Large intestine (tissue), 3 donors: ENCODE data around the gene CPSF4. TPM values are rescaled to one million over a fixed set of nuclear protein-coding genes. Genes with fewer than 3 reads are reported as not detected.

ENCODE experiments used
- DNase-seq, 2 donors: peaks; one replicate each; pipeline versions ENCODE4 v3.0.0 to v3.0.0-alpha.2; 2013
- H3K27ac ChIP-seq: one replicate; pipeline ENCODE4 v1.5.1; 2013; ENCODE audit warnings: low read length
- H3K27me3 ChIP-seq: 2 replicates; pipeline ENCODE4 v1.6.1; 2013; ENCODE audit warnings: low read length; ENCODE audit not compliant: control insufficient read depth, insufficient read depth
- H3K36me3 ChIP-seq: 2 replicates; pipeline ENCODE4 v1.6.1; 2013; ENCODE audit warnings: low read length; ENCODE audit not compliant: control insufficient read depth, insufficient read depth
- H3K4me1 ChIP-seq: one replicate; pipeline ENCODE4 v1.6.1; 2013; ENCODE audit warnings: low read length; ENCODE audit not compliant: control insufficient read depth, insufficient read depth
- H3K4me3 ChIP-seq: one replicate; pipeline ENCODE4 v1.5.1; 2013; ENCODE audit warnings: low read length
- H3K9me3 ChIP-seq: one replicate; pipeline ENCODE4 v1.6.1; 2013; ENCODE audit warnings: mild to moderate bottlenecking, low read depth, low read length, moderate library complexity; ENCODE audit not compliant: control insufficient read depth
- WGBS: methylation state at CpG from one replicate; pipeline ENCODE4 v1.1.5; 2013; ENCODE audit warnings: low lambda C conversion rate; ENCODE audit not compliant: insufficient coverage; 5-methylcytosine and 5-hydroxymethylcytosine counted together
- polyA plus RNA-seq: library from polyadenylated mRNA; unstranded; fragments of 120-200 nt; gene quantifications from one replicate; pipeline ENCODE4 v1.2.1, GENCODE V29; 2013

The CPSF4 gene
- polyA plus RNA-seq, 1 donor = 29.6 TPM

DNA sequence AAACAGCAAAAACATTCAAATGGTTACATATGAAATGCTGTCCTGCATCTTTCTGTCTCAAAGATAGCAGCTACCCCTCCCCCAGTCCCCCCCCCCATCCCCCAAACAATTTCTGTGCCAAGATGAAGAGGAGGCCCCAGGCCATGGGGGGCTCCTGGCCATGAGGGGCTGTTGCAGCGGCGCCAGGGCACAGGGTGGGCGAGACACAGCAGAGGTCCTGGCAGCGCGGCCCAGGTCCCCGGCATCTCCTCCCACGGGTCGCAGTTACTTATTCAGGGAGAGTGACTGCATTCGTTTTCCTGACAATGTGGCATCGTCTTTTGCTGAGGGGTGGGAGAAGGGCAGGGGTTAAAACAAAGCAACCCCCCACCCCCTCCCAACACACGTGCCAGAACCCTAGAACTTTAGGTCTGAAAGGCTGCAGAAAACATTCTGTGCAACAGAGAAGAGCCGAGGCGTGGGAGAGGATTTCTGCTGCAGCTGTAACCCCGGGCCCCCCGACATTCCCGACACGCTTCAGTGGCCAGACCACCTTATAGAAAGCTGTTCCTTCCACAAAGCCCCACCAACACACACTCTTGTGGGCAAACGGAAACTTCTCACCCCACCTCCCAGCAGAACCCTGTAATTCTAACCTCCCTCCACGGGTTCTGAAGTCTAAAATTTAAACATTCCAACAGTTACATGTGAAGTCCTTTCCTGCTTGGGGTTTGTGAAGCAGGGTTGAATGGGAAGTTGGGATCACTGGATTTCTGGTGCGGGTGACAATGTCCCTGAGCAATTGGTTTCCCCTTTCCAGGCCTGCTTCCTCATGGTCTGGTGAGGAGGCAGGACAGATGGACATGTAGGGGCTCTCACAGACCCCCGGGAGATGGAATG is 42.1 kb upstream of the CPSF4 start:
- H3K27me3 ChIP-seq = no peaks in the 10 kb centered on the region
- peaks cover 69% of the 10 kb centered on the region for H3K36me3 ChIP-seq
- H3K9me3 ChIP-seq = no peaks in the 10 kb centered on the region
- no peak overlapping the region for H3K4me3 ChIP-seq
- no peak overlapping the region for H3K27ac ChIP-seq
- no peak for DNase-seq
- peaks cover 10% of the 10 kb centered on the region for H3K4me1 ChIP-seq
- no CpG with 5 or more reads among the region's 21 CpGs for WGBS

DNA sequence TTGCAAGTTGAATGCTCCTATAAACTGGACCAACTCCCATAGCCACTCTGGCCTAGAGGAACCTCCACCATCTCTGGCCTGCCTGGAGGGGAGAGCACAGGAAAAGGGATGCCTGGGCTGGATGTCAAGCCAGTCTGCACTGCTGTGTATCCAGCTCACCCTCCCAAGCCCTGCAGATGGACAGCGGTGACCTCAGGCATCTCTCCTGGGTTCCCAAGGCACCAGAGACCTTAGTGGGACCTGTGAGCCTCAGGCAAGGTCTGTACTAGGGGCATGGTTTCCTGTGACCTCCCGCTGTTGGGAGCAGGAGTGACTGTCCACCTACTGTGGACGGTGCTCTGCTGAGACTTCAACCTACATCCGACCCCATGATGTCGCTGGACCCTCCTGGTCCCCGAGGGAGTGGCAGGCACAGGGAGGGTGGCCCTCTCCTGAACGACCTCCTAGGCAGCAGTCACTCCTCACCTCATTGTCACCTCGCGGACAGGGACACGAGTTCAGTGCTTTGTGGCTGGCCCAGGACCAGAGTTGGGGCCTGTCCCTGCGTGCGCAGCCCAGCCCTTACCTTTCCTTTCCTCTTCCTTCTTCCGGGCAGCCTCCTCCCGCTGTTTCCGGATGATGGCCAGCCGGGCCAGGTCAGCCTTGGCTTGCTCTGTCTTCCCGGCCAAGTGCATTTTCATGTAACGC is 41.3 kb upstream of the CPSF4 start:
- Histone ChIP-seq H3K4me1 (peaks cover 6% of the 10 kb centered on the region), H3K9me3 (no peaks in the 10 kb centered on the region), H3K27ac (no peak overlapping the region), H3K4me3 (no peak overlapping the region), H3K27me3 (no peaks in the 10 kb centered on the region), H3K36me3 (peaks cover 73% of the 10 kb centered on the region)
- WGBS = no CpG with 5 or more reads among the region's 18 CpGs
- no peak for DNase-seq

DNA sequence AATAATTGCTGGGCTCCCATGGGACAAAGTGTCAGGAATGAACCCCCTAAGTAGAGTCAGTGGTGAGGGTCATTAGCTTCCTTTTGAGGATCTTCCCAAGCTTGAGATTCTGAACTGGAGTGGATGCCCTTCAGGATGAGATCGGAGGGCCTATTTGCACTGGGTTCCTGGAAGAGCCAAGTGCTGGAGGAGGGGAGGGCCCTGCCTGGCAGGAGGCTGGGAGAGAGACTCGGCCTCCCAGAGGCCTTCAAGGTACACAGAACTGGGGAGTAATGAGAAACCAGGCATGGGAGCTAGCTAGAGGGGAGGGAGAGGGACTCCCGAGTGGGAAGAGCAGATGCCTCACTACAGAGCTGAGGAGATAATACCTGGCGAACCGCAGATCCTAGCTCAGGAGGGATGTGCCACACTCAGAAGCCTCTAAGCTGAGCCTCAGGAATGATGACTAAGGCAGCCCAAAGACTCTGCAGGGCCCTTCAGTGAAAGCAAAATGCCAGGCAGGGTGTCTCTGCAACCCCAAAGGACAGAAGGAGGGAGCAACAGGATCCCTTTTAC is 39.8 kb upstream of the CPSF4 start:
- no peaks in the 10 kb centered on the region for H3K27me3 ChIP-seq
- no peak overlapping the region for H3K27ac ChIP-seq
- no peak overlapping the region for H3K4me3 ChIP-seq
- H3K4me1 ChIP-seq = no peaks in the 10 kb centered on the region
- no CpG with 5 or more reads among the region's 5 CpGs for WGBS
- no peaks in the 10 kb centered on the region for H3K9me3 ChIP-seq
- peaks cover 88% of the 10 kb centered on the region for H3K36me3 ChIP-seq
- DNase-seq = no peak

DNA sequence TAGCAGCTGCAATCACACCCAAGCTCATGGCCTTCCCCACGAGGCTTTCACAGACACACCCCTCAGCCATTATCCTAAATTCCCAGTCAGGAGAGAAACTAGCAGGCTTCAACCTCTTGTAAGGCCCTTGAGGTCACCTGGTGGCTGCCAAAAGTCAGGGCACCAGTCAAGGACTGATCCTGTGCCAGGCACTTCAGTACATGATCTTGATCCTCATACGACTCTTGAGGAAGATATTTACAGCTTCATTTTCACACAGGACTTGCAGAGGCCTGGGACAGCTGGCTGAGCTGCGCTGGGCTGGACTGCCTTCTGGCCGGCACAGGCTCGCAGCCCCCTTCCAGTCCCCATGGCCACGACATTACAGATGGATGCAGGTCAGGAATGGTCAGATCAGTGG is 39.1 kb upstream of the CPSF4 start:
- Histone ChIP-seq H3K27me3 (no peaks in the 10 kb centered on the region), H3K4me3 (no peak overlapping the region), H3K4me1 (no peaks in the 10 kb centered on the region), H3K9me3 (no peaks in the 10 kb centered on the region), H3K36me3 (peaks cover 88% of the 10 kb centered on the region), H3K27ac (no peak overlapping the region)
- DNase-seq = no peak
- WGBS = no CpG with 5 or more reads among the region's 6 CpGs

DNA sequence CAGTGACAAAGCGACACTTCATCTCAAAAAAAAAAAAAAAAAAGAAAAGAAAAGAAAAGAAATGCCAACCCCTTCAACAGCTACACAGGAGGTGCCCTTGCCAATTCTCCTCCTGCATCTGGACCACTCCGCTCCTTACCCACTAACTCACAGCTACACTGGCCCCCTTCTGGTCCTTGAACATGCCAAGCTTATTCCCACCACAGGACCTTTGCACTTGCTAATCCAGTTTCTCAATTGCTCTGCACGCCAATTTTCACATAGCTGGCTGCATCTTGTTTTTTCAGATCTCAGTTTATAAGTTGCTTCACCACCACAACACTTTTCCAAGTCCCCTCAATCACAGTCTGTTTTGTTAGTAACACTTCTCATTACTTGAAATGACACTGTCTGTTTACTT is 35.9 kb upstream of the CPSF4 start:
- Histone ChIP-seq H3K4me3 (no peak overlapping the region), H3K27me3 (no peaks in the 10 kb centered on the region), H3K4me1 (no peaks in the 10 kb centered on the region), H3K27ac (no peak overlapping the region), H3K9me3 (no peaks in the 10 kb centered on the region), H3K36me3 (peaks cover 65% of the 10 kb centered on the region)
- no CpG with 5 or more reads among the region's 3 CpGs for WGBS
- no peak for DNase-seq

DNA sequence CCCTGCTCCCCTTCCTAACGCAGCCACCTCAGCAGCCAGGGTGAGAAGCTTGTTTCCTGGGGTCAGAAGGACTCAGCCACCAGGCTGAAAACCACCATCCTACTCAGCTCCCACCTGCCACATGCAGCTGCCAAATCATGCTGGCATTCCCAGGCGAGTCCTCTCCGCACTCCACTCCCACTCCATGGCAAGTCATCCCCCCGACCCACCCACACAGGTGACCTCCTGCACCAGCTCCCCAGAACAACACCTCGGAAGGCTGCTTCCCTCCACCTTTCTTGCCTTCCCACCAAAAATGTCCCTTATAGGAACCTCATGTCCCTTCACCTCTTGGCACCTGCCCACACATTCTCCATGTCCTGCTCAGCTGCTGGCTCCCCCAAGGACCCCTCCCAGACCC is 35.0 kb upstream of the CPSF4 start:
- Histone ChIP-seq H3K4me1 (no peaks in the 10 kb centered on the region), H3K36me3 (peaks cover 56% of the 10 kb centered on the region), H3K9me3 (no peaks in the 10 kb centered on the region), H3K27ac (no peak overlapping the region), H3K4me3 (no peak overlapping the region), H3K27me3 (no peaks in the 10 kb centered on the region)
- no peak for DNase-seq
- WGBS = no CpG with 5 or more reads among the region's 5 CpGs

DNA sequence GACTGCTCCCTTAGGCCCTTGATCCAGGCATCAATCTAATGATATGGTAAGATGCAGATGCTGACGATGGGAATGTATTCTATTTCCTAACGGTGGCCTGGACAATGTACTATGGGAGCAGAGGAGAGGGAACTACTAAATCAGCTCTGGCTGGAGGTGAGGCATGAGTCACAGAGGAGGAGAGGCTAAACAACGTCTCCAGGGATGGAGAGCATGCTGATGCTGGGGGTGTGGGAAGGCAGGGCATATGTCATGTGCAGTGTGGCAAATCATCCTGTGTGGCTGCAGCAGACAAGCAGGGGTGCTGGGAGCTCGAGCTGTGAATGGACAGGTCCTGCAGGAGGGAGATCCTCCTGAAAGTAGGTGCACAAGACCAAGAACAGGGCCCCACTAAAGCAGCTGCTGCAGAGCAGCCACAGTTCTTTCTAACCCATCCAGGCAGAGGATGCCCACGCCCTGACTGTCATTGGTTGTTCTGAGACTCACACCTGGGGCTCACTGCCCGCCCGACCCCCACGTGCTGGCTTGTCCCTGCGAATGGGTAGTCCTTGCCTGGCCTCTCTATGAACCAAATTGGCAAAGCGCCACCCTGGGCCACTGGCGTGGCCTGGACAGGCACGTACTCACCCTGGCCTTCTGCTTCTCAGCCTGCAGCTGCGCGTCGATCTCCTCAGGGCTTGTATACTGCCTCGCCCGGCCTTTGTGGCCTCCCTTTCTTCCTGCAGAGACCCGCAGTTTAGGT is 34.3 kb upstream of the CPSF4 start:
- DNase-seq = no peak
- H3K27ac ChIP-seq = no peak overlapping the region
- H3K4me1 ChIP-seq = no peaks in the 10 kb centered on the region
- H3K9me3 ChIP-seq = no peaks in the 10 kb centered on the region
- 100% methylated on average over 2 of the region's 18 CpGs for WGBS
- no peak overlapping the region for H3K4me3 ChIP-seq
- H3K36me3 ChIP-seq = peaks cover 50% of the 10 kb centered on the region
- no peaks in the 10 kb centered on the region for H3K27me3 ChIP-seq

DNA sequence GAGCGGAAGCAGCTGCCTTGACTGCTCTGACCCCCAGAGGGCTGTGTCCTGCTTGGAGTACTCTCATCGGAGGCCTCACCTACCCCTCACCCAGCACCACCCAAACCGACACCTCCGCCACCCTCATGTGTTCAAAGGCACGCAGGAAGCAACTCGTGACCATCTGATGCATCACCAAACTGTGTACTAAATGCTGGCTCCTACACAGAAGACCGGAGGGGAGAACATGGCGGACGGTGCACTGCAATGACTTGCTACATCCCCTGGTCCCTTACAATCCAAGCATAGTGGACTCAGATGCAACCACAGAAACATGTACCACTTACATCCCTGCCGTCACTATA is 33.8 kb upstream of the CPSF4 start:
- Histone ChIP-seq H3K27me3 (no peaks in the 10 kb centered on the region), H3K4me3 (no peak overlapping the region), H3K27ac (no peak overlapping the region), H3K4me1 (peaks cover 2% of the 10 kb centered on the region), H3K36me3 (peaks cover 44% of the 10 kb centered on the region), H3K9me3 (no peaks in the 10 kb centered on the region)
- WGBS = no CpG with 5 or more reads among the region's 10 CpGs
- DNase-seq = no peak

DNA sequence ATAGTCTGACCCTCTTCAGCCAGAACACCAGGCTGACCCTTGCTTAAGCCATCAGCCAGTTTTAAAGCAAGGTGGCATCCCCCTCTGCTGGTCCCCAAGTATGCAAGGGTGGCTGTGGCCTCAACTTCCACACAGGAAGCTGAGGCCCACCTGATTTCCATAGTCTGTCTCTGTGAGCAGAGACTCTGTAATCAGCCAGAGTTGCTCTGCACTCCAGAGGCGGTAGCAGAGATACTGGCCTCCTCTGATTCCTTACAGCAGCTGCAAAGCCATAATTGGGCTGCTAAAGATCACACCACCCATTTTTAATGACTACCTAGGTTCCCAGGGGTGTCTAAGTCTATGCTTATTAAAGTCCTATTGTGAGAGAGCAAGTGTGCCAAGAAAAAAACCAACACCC is 32.2 kb upstream of the CPSF4 start:
- Histone ChIP-seq H3K4me1 (peaks cover 4% of the 10 kb centered on the region), H3K27me3 (no peaks in the 10 kb centered on the region), H3K27ac (no peak overlapping the region), H3K9me3 (no peaks in the 10 kb centered on the region), H3K36me3 (peaks cover 40% of the 10 kb centered on the region), H3K4me3 (no peak overlapping the region)
- DNase-seq = no peak
- no CpG with 5 or more reads among the region's 1 CpG for WGBS

DNA sequence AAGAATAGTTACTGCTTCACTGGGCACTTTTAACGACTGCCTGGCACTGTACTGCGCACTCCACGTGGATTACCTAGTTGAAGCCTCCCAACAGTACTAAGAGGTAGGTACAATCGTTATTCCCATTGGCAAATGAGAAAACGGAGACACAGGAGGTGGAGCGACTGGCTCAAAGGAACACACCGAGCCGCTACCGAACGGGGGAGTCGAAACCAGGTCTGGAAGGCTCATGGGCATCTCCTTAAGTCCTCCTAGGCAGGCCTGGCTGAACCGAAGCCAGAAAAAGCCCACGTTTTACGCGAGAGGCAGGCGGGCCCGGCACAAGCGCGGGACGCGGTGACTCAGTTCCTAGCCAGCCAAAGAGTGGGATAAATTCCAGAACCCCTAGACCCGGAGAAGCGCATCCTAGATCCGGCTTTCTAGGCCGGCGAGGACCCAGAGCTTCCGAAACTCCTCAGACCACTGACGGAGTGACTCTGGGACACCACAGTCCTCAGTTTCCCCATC is 30.8 kb upstream of the CPSF4 start:
- WGBS = no CpG with 5 or more reads among the region's 28 CpGs
- peak in 1 of 2 donors; percentile 33 for DNase-seq
- Histone ChIP-seq H3K27ac (peak overlapping the region; percentile 88), H3K4me3 (peak overlapping the region; percentile 90), H3K4me1 (peaks cover 4% of the 10 kb centered on the region), H3K27me3 (no peaks in the 10 kb centered on the region), H3K36me3 (peaks cover 43% of the 10 kb centered on the region), H3K9me3 (no peaks in the 10 kb centered on the region)
